HG03575 (cell line): ENCODE data around the gene TBL1X.
"Not testable (repeated sequence)": the region's sequence is repeated elsewhere in the genome, so short reads cannot be mapped to it uniquely, and the experiment has no call there.

Source experiments
- ATAC-seq: cut with Tn5 transposase; IDR thresholded peaks from one replicate; pipeline ENCODE4 v1.9.1; 2021; ENCODE audit not compliant: unreplicated experiment, insufficient number of reproducible peaks, low FRiP score; ENCODE audit errors: extremely low read depth

The TBL1X gene

GRCh38 chrX:9458034-9458433 lies 6.8 kb upstream of the TBL1X start:
- ATAC-seq, result not testable (repeated sequence)

- ATAC-seq, result no peak
These were observed 6.3 kb upstream of the TBL1X start for GRCh38 chrX:9458516-9459078.

- ATAC-seq, result no peak
These were observed 5.6 kb upstream of the TBL1X start for GRCh38 chrX:9459186-9459748.

GRCh38 chrX:9461087-9461486 lies 3.8 kb upstream of the TBL1X start:
- no peak for ATAC-seq

GRCh38 chrX:9462456-9462855 lies 2.4 kb upstream of the TBL1X start:
- no peak for ATAC-seq

GRCh38 chrX:9465380-9466123 lies 694 bp downstream of the TBL1X start:
- no peak for ATAC-seq

- ATAC-seq, result no peak
These were observed 1.3 kb downstream of the TBL1X start for GRCh38 chrX:9466124-9466495.

- ATAC-seq, result no peak
These were observed 1.9 kb downstream of the TBL1X start for GRCh38 chrX:9466736-9467135.

GRCh38 chrX:9467146-9467545 lies 2.3 kb downstream of the TBL1X start:
- ATAC-seq, result no peak

- ATAC-seq, result no peak
These were observed 2.9 kb downstream of the TBL1X start for GRCh38 chrX:9467751-9468150.

- ATAC-seq, result no peak
These were observed 6.7 kb downstream of the TBL1X start for GRCh38 chrX:9471571-9471985.

- ATAC-seq, result no peak
These were observed 8.8 kb downstream of the TBL1X start for GRCh38 chrX:9473708-9474107.

GRCh38 chrX:9475417-9475816 lies 10.6 kb downstream of the TBL1X start:
- ATAC-seq, result not testable (repeated sequence)

- ATAC-seq, result no peak
These were observed 11.1 kb downstream of the TBL1X start for GRCh38 chrX:9475984-9476383.

- ATAC-seq, result no peak
These were observed 12.1 kb downstream of the TBL1X start for GRCh38 chrX:9476810-9477575.

GRCh38 chrX:9482408-9482807 lies 17.6 kb downstream of the TBL1X start:
- no peak for ATAC-seq

GRCh38 chrX:9482837-9483236 lies 18.0 kb downstream of the TBL1X start:
- ATAC-seq, result no peak

GRCh38 chrX:9483376-9483775 lies 18.5 kb downstream of the TBL1X start:
- ATAC-seq, result no peak

GRCh38 chrX:9486786-9487387 lies 22.0 kb downstream of the TBL1X start:
- no peak for ATAC-seq
